ENCODE results near the gene MRPS21. TPM values are rescaled to one million over a fixed set of nuclear protein-coding genes. Genes with fewer than 3 reads are reported as not detected.
A peak's percentile ranks its signal among the peaks of the same experiment; 100 is the strongest.

The MRPS21 gene
- total and polyA plus RNA-seq, 9 of the 15 experiments (the other 6 are each of a cell fraction or from before 2014, with no cell fraction given) = 119 to 407 (median 149) TPM

GRCh38 chr1:150293433-150294253 lies at the start of gene MRPS21 (continued):
- TF ChIP-seq, protein P1, sequence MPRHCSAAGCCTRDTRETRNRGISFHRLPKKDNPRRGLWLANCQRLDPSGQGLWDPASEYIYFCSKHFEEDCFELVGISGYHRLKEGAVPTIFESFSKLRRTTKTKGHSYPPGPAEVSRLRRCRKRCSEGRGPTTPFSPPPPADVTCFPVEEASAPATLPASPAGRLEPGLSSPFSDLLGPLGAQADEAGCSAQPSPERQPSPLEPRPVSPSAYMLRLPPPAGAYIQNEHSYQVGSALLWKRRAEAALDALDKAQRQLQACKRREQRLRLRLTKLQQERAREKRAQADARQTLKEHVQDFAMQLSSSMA (CRISPR knock-in tag; IDR thresholded peaks at IDR 0.05) = no peak
- TF ChIP-seq MYBL2 (IDR thresholded peaks at IDR 0.05; ENCODE audit: low read depth) (peak; percentile 43; the same call in 1 of the 2 replicates), MYBL2 (CRISPR knock-in tag; IDR thresholded peaks at IDR 0.05; ENCODE audit: borderline replicate concordance) (no peak), TCF7 (IDR thresholded peaks at IDR 0.05; ENCODE audit: borderline replicate concordance) (no peak), CREM (IDR thresholded peaks at IDR 0.05; ENCODE audit: low read depth) (peak; percentile 99), CBX2 (IDR thresholded peaks at IDR 0.05; ENCODE audit: insufficient read depth, low read length, poor library complexity, severe bottlenecking) (no peak), ZNF551 (CRISPR knock-in tag; IDR thresholded peaks at IDR 0.05) (no peak), SMARCB1 (IDR thresholded peaks at IDR 0.05; ENCODE audit: insufficient read length, low read depth) (no peak), KDM1A (IDR thresholded peaks at IDR 0.05) (no peak), ZNF79 (CRISPR knock-in tag; IDR thresholded peaks at IDR 0.05; ENCODE audit: low read depth) (no peak), RBFOX2 (IDR thresholded peaks at IDR 0.05; ENCODE audit: low read depth, low read length) (peak; percentile 92), CHD4 (IDR thresholded peaks at IDR 0.05; ENCODE audit: insufficient read depth, insufficient replicate concordance, low read depth, low read length, poor library complexity, severe bottlenecking) (no peak), CREB3 (tag; conservative IDR thresholded peaks at IDR 0.05; ENCODE audit: low read depth) (peak; percentile 78; the same call in 1 of the 2 replicates), ZFP1 (CRISPR knock-in tag; IDR thresholded peaks at IDR 0.05) (no peak), SIN3B (IDR thresholded peaks at IDR 0.05; ENCODE audit: low read depth) (peak; percentile 90), ZNF76 (CRISPR knock-in tag; IDR thresholded peaks at IDR 0.05; ENCODE audit: borderline replicate concordance) (no peak), E2F3 (CRISPR knock-in tag; IDR thresholded peaks at IDR 0.05) (no peak)
- TF ChIP-seq, protein P2, sequence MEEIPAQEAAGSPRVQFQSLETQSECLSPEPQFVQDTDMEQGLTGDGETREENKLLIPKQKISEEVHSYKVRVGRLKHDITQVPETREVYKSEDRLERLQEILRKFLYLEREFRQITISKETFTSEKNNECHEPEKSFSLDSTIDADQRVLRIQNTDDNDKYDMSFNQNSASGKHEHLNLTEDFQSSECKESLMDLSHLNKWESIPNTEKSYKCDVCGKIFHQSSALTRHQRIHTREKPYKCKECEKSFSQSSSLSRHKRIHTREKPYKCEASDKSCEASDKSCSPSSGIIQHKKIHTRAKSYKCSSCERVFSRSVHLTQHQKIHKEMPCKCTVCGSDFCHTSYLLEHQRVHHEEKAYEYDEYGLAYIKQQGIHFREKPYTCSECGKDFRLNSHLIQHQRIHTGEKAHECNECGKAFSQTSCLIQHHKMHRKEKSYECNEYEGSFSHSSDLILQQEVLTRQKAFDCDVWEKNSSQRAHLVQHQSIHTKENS (CRISPR knock-in tag; IDR thresholded peaks at IDR 0.05) = no peak
- TF ChIP-seq, protein P3, sequence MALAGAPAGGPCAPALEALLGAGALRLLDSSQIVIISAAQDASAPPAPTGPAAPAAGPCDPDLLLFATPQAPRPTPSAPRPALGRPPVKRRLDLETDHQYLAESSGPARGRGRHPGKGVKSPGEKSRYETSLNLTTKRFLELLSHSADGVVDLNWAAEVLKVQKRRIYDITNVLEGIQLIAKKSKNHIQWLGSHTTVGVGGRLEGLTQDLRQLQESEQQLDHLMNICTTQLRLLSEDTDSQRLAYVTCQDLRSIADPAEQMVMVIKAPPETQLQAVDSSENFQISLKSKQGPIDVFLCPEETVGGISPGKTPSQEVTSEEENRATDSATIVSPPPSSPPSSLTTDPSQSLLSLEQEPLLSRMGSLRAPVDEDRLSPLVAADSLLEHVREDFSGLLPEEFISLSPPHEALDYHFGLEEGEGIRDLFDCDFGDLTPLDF (CRISPR knock-in tag; IDR thresholded peaks at IDR 0.05) = no peak
- TF ChIP-seq, protein P4, sequence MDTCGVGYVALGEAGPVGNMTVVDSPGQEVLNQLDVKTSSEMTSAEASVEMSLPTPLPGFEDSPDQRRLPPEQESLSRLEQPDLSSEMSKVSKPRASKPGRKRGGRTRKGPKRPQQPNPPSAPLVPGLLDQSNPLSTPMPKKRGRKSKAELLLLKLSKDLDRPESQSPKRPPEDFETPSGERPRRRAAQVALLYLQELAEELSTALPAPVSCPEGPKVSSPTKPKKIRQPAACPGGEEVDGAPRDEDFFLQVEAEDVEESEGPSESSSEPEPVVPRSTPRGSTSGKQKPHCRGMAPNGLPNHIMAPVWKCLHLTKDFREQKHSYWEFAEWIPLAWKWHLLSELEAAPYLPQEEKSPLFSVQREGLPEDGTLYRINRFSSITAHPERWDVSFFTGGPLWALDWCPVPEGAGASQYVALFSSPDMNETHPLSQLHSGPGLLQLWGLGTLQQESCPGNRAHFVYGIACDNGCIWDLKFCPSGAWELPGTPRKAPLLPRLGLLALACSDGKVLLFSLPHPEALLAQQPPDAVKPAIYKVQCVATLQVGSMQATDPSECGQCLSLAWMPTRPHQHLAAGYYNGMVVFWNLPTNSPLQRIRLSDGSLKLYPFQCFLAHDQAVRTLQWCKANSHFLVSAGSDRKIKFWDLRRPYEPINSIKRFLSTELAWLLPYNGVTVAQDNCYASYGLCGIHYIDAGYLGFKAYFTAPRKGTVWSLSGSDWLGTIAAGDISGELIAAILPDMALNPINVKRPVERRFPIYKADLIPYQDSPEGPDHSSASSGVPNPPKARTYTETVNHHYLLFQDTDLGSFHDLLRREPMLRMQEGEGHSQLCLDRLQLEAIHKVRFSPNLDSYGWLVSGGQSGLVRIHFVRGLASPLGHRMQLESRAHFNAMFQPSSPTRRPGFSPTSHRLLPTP (IDR thresholded peaks at IDR 0.05; ENCODE audit: borderline replicate concordance, extremely low read depth, insufficient read length) = no peak

All from K562 (cell line).